ENCODE measurements around the gene PHLDB2.

PHLDB2 gene

DNA sequence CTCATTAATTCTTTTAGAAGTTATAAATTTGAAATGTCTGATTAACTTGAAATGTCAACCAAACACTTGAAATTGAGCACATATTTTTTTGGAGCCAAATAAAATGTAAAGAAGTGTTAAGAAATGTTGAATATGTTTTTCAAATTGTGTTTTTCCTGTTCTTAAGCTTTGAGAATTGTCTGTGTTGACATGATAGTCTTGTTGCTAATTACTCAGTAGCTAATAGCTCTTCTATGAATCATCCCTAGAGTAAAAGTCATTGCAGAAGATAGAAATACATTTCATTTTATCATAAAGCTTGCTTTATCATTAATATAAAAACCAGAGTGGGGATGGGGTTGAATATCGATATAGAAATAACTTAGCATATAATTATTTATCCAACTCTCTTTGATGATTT is 77.9 kb downstream of the PHLDB2 start:
- no CpG with 5 or more reads among the region's 1 CpG for WGBS (ENCODE audit: insufficient coverage, insufficient read length)
- H3K4me3 ChIP-seq (ENCODE audit: low read length) = no peak overlapping the region
- H3K27me3 ChIP-seq (ENCODE audit: control insufficient read depth, insufficient read depth, low read length) = no peaks in the 10 kb centered on the region
- H3K9me3 ChIP-seq (ENCODE audit: control insufficient read depth, insufficient read depth, low read length) = no peaks in the 10 kb centered on the region
- no peaks in the 10 kb centered on the region for H3K36me3 ChIP-seq (ENCODE audit: control insufficient read depth, insufficient read depth, low read length)
- H3K4me1 ChIP-seq (ENCODE audit: control insufficient read depth, insufficient read depth, low read length) = no peaks in the 10 kb centered on the region
- no peak overlapping the region for H3K27ac ChIP-seq (ENCODE audit: low read length)
- DNase-seq (ENCODE audit: low read depth, low spot score) = no peak

DNA sequence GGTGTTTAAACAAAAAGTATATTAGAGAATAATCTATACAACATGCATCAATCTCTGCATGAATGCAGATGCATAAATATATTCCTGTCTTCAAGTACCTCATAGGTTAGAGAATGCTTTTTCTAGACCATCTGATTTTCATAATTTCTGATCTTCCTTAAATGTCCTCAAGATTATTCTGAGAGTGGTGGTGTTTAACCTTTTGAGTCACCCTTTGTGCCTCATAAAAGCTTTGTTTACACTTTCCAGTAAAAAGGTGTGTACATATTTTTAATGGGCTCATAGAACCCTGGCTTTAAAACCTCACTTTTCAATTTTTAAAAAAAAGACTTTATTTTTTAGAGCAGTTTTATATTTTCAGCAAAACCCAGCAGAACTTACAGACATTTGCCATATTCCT is 78.8 kb downstream of the PHLDB2 start:
- Histone ChIP-seq H3K4me1 (ENCODE audit: control insufficient read depth, insufficient read depth, low read length) (no peaks in the 10 kb centered on the region), H3K27me3 (ENCODE audit: control insufficient read depth, insufficient read depth, low read length) (no peaks in the 10 kb centered on the region), H3K36me3 (ENCODE audit: control insufficient read depth, insufficient read depth, low read length) (no peaks in the 10 kb centered on the region), H3K27ac (ENCODE audit: low read length) (no peak overlapping the region), H3K9me3 (ENCODE audit: control insufficient read depth, insufficient read depth, low read length) (no peaks in the 10 kb centered on the region), H3K4me3 (ENCODE audit: low read length) (no peak overlapping the region)
- DNase-seq (ENCODE audit: low read depth, low spot score) = no peak

DNA sequence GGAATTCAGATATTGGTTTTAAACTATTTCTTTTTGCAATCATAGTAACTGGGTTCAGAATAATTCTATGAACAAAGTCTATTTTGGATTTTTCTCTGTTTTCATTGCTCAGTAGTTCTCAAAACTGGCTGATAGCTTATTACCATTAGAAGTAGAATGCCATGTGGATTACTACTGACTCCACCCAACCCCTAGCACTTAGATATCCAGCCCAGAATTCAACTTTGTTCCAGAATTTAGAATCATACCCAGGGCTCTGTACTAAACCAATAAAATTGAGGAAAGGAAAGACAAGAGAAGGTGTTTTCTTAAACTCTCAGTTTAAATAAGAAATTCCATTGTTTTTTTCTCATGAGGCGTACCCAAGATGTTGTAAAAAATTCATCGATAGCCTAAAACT is 80.8 kb downstream of the PHLDB2 start:
- Histone ChIP-seq H3K4me3 (ENCODE audit: low read length) (no peak overlapping the region), H3K27ac (ENCODE audit: low read length) (no peak overlapping the region), H3K4me1 (ENCODE audit: control insufficient read depth, insufficient read depth, low read length) (no peaks in the 10 kb centered on the region), H3K9me3 (ENCODE audit: control insufficient read depth, insufficient read depth, low read length) (no peaks in the 10 kb centered on the region), H3K36me3 (ENCODE audit: control insufficient read depth, insufficient read depth, low read length) (no peaks in the 10 kb centered on the region), H3K27me3 (ENCODE audit: control insufficient read depth, insufficient read depth, low read length) (no peaks in the 10 kb centered on the region)
- no CpG with 5 or more reads among the region's 2 CpGs for WGBS (ENCODE audit: insufficient coverage, insufficient read length)
- DNase-seq (ENCODE audit: low read depth, low spot score) = no peak

DNA sequence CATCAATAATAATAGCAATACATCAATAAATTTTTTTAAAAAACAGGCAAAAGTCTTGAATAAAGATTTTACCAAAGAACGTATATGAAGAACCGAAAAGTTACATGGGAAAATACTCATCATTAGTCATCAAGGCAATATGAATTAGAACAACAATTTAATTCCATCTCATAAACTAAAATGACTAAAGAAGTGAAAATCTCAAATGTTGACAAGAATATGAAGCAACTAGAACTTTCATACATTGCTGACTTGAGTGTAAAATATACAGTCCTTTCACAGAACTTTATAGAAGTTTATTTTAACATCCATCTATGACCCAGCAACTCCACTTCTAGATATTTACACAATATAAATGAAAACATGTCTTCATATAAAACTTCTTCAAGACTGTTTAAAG is 84.5 kb downstream of the PHLDB2 start:
- H3K4me1 ChIP-seq (ENCODE audit: control insufficient read depth, insufficient read depth, low read length) = no peaks in the 10 kb centered on the region
- H3K4me3 ChIP-seq (ENCODE audit: low read length) = no peak overlapping the region
- no peaks in the 10 kb centered on the region for H3K36me3 ChIP-seq (ENCODE audit: control insufficient read depth, insufficient read depth, low read length)
- WGBS (ENCODE audit: insufficient coverage, insufficient read length) = no CpG with 5 or more reads among the region's 2 CpGs
- DNase-seq (ENCODE audit: low read depth, low spot score) = no peak
- no peaks in the 10 kb centered on the region for H3K27me3 ChIP-seq (ENCODE audit: control insufficient read depth, insufficient read depth, low read length)
- H3K27ac ChIP-seq (ENCODE audit: low read length) = no peak overlapping the region
- H3K9me3 ChIP-seq (ENCODE audit: control insufficient read depth, insufficient read depth, low read length) = no peaks in the 10 kb centered on the region

DNA sequence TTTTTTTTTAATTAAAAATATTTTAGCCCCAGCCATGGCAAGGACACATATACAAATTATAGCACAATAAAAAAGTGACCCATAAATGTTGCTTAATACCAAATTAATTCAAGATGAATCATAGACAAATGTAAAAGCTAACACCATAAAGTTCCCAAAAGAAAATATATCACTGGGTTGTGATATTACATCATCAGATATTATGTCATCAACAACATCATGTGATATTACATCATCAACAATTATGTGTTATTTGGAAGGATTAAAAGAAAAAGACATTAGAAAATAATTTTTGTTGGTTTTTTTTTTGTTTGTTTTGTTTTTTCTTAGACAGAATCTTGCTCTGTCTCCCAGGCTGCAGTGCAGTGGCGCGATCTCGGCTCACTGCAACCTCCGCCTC is 85.3 kb downstream of the PHLDB2 start:
- H3K4me3 ChIP-seq (ENCODE audit: low read length) = no peak overlapping the region
- no peaks in the 10 kb centered on the region for H3K9me3 ChIP-seq (ENCODE audit: control insufficient read depth, insufficient read depth, low read length)
- no peaks in the 10 kb centered on the region for H3K27me3 ChIP-seq (ENCODE audit: control insufficient read depth, insufficient read depth, low read length)
- H3K36me3 ChIP-seq (ENCODE audit: control insufficient read depth, insufficient read depth, low read length) = no peaks in the 10 kb centered on the region
- no peaks in the 10 kb centered on the region for H3K4me1 ChIP-seq (ENCODE audit: control insufficient read depth, insufficient read depth, low read length)
- whole genome bisulfite sequencing (ENCODE audit: insufficient coverage, insufficient read length) = no CpG with 5 or more reads among the region's 4 CpGs
- no peak for DNase-seq (ENCODE audit: low read depth, low spot score)
- H3K27ac ChIP-seq (ENCODE audit: low read length) = no peak overlapping the region

DNA sequence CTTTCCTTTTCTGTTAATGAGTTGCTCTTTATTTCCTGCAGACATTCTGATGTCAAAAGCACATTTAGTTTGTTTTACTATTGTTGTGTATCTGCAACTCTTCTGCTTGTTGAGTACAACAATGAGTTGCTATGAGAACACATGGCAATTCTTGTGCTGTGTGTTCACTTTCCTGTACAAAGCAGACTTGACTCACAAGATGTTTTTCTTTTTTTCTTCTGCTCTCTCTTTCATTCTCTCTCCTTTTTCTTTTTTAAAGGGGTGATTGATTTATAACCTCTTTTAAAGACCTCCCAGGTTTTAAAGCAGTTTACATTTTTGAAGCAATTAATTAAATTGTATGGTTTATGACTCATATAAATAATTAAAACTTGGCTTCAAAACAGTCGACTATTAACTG is 88.2 kb downstream of the PHLDB2 start:
- Histone ChIP-seq H3K36me3 (ENCODE audit: control insufficient read depth, insufficient read depth, low read length) (no peaks in the 10 kb centered on the region), H3K27ac (ENCODE audit: low read length) (no peak overlapping the region), H3K4me1 (ENCODE audit: control insufficient read depth, insufficient read depth, low read length) (no peaks in the 10 kb centered on the region), H3K4me3 (ENCODE audit: low read length) (no peak overlapping the region), H3K9me3 (ENCODE audit: control insufficient read depth, insufficient read depth, low read length) (no peaks in the 10 kb centered on the region), H3K27me3 (ENCODE audit: control insufficient read depth, insufficient read depth, low read length) (no peaks in the 10 kb centered on the region)
- no CpG with 5 or more reads among the region's 1 CpG for WGBS (ENCODE audit: insufficient coverage, insufficient read length)
- no peak for DNase-seq (ENCODE audit: low read depth, low spot score)

DNA sequence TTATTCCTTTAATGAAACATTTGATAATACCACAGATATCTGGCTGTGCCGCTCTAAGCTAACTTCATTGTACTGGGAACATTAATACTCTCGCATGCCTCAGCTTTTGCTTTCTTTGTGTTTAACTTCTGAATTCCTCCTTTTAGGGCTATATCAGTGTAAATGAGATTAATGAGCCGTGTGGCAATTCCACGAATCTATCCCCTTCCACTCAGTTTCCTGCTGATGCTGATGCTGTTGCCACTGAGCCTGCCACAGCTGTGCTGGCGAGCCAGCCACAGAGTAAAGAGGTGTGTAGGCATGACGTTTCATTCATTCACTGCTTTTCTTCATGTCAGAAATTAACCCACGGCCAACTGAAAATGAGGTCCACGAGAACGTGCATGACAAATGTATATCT is 89.7 kb downstream of the PHLDB2 start:
- no CpG with 5 or more reads among the region's 9 CpGs for WGBS (ENCODE audit: insufficient coverage, insufficient read length)
- no peaks in the 10 kb centered on the region for H3K9me3 ChIP-seq (ENCODE audit: control insufficient read depth, insufficient read depth, low read length)
- peaks cover 2% of the 10 kb centered on the region; the same call in 1 of the 2 replicates for H3K4me1 ChIP-seq (ENCODE audit: control insufficient read depth, insufficient read depth, low read length)
- H3K4me3 ChIP-seq (ENCODE audit: low read length) = no peak overlapping the region
- H3K27me3 ChIP-seq (ENCODE audit: control insufficient read depth, insufficient read depth, low read length) = no peaks in the 10 kb centered on the region
- no peak overlapping the region for H3K27ac ChIP-seq (ENCODE audit: low read length)
- no peaks in the 10 kb centered on the region for H3K36me3 ChIP-seq (ENCODE audit: control insufficient read depth, insufficient read depth, low read length)
- DNase-seq (ENCODE audit: low read depth, low spot score) = no peak

DNA sequence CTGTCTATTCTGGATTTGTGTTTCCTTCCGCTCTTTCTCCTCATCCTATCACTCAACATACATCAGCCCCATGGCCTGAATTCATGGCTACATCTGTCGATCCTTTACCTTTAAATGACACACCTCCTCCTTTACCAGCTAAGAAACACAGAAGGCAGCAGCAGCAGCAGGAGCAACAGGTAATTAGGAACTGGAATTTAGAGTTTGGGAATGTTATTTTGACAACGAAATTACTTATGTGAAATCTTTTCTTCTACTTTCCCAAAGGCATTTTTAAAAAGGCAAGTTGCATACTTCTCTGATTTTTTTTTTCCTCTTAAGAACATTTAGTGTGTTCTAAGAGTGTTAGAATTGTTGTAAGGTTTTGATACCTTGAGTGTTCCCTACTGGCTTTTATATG is 90.6 kb downstream of the PHLDB2 start:
- peaks cover 2% of the 10 kb centered on the region; the same call in 1 of the 2 replicates for H3K4me1 ChIP-seq (ENCODE audit: control insufficient read depth, insufficient read depth, low read length)
- no CpG with 5 or more reads among the region's 3 CpGs for WGBS (ENCODE audit: insufficient coverage, insufficient read length)
- DNase-seq (ENCODE audit: low read depth, low spot score) = no peak
- no peaks in the 10 kb centered on the region for H3K9me3 ChIP-seq (ENCODE audit: control insufficient read depth, insufficient read depth, low read length)
- no peaks in the 10 kb centered on the region for H3K36me3 ChIP-seq (ENCODE audit: control insufficient read depth, insufficient read depth, low read length)
- H3K27me3 ChIP-seq (ENCODE audit: control insufficient read depth, insufficient read depth, low read length) = no peaks in the 10 kb centered on the region
- H3K4me3 ChIP-seq (ENCODE audit: low read length) = no peak overlapping the region
- no peak overlapping the region for H3K27ac ChIP-seq (ENCODE audit: low read length)

DNA sequence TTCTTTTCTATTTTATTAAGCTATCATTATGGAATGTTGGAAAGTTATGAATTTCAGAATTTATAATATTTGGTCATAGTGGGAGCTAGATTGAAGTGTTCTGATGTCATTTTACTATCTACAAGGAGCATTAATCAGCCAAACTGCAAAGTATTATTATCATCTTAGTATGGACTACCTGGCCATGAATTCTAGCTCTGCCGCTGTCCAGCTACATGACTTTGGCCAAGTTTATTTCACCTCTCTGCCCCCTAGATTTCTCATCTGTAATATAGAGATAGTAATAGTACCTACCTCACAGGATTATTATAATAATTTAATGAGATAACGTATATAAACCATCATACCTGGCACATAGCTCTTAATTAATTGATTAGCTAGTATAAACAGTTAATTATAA is 92.0 kb downstream of the PHLDB2 start:
- Histone ChIP-seq H3K4me1 (ENCODE audit: control insufficient read depth, insufficient read depth, low read length) (peaks cover 2% of the 10 kb centered on the region; the same call in 1 of the 2 replicates), H3K27ac (ENCODE audit: low read length) (no peak overlapping the region), H3K27me3 (ENCODE audit: control insufficient read depth, insufficient read depth, low read length) (no peaks in the 10 kb centered on the region), H3K36me3 (ENCODE audit: control insufficient read depth, insufficient read depth, low read length) (no peaks in the 10 kb centered on the region), H3K4me3 (ENCODE audit: low read length) (no peak overlapping the region), H3K9me3 (ENCODE audit: control insufficient read depth, insufficient read depth, low read length) (no peaks in the 10 kb centered on the region)
- no CpG with 5 or more reads among the region's 2 CpGs for WGBS (ENCODE audit: insufficient coverage, insufficient read length)
- no peak for DNase-seq (ENCODE audit: low read depth, low spot score)

DNA sequence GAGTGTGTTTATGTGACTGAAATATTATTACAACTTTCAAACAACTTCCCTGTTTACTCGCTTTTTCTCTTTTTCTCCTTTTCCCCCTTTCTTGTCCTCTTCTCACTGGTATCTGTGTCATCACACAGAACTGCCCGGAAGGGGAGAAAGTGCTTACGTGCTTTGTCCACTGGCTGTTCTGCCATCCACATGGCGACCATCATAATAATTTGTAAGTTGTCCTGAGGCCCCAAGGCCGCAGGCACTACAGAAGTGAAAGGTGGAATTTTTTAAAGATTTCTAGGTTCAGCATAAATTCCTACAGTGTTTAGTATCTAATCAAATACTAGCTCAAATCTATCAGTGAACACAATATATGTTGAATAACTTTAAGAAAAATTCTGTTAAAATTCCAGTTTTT is 93.0 kb downstream of the PHLDB2 start:
- Histone ChIP-seq H3K27ac (ENCODE audit: low read length) (no peak overlapping the region), H3K36me3 (ENCODE audit: control insufficient read depth, insufficient read depth, low read length) (no peaks in the 10 kb centered on the region), H3K9me3 (ENCODE audit: control insufficient read depth, insufficient read depth, low read length) (no peaks in the 10 kb centered on the region), H3K4me3 (ENCODE audit: low read length) (no peak overlapping the region), H3K27me3 (ENCODE audit: control insufficient read depth, insufficient read depth, low read length) (no peaks in the 10 kb centered on the region), H3K4me1 (ENCODE audit: control insufficient read depth, insufficient read depth, low read length) (peaks cover 2% of the 10 kb centered on the region; the same call in 1 of the 2 replicates)
- WGBS (ENCODE audit: insufficient coverage, insufficient read length) = no CpG with 5 or more reads among the region's 5 CpGs
- no peak for DNase-seq (ENCODE audit: low read depth, low spot score)

DNA sequence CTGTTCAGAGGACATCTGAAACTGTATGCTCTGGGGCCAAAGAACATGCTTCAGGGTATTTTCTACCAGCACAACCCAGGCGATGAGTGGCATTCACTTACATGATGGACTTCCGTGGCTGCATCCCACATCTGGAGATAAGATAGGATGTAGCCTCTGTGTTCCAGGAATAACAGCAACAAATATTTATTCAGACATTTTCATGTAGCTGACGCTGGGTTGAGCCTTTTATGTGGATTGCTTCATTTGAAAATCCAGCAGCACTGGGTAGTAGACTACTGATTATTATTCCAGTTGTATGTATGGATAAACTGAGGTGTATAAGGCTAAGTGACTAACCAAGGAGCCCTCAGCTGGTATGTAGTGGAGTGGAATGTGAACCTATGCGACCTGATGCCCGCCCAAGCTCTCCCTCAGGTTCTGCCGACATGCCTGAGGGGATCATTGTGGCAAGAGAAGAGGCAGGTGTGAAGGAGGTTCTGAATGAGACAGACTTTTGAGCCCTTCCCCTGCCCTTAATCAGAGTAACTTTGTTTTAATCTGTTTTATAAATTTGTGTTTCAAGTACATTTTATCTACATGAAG is 93.9 kb downstream of the PHLDB2 start:
- H3K9me3 ChIP-seq (ENCODE audit: control insufficient read depth, insufficient read depth, low read length) = no peaks in the 10 kb centered on the region
- DNase-seq (ENCODE audit: low read depth, low spot score) = no peak
- no CpG with 5 or more reads among the region's 6 CpGs for whole genome bisulfite sequencing (ENCODE audit: insufficient coverage, insufficient read length)
- no peak overlapping the region for H3K4me3 ChIP-seq (ENCODE audit: low read length)
- H3K27ac ChIP-seq (ENCODE audit: low read length) = no peak overlapping the region
- peaks cover 2% of the 10 kb centered on the region; the same call in 1 of the 2 replicates for H3K4me1 ChIP-seq (ENCODE audit: control insufficient read depth, insufficient read depth, low read length)
- no peaks in the 10 kb centered on the region for H3K36me3 ChIP-seq (ENCODE audit: control insufficient read depth, insufficient read depth, low read length)
- no peaks in the 10 kb centered on the region for H3K27me3 ChIP-seq (ENCODE audit: control insufficient read depth, insufficient read depth, low read length)
